MCF 10A (cell line): ENCODE data around the gene DBF4B. TPM values are rescaled to one million over a fixed set of nuclear protein-coding genes. Genes with fewer than 3 reads are reported as not detected.
"Not testable (repeated sequence)": the region's sequence is repeated elsewhere in the genome, so short reads cannot be mapped to it uniquely, and the experiment has no call there.

Experiments used
- BruUV-seq: library from RNA; stranded (reverse); fragments of 400-500 nt; replicated peaks from 2 replicates; lab custom pipeline; 2021; lab: Mats Ljungman, UMichigan
- CTCF ChIA-PET: fragments of 300-600 bp; sonication (Branson Sonifier 250); formaldehyde crosslinking; extraction: SDS; loops from one replicate; lab custom pipeline; 2021; ENCODE audit warnings: antibody characterized with exemption, inconsistent platforms; lab: Yijun Ruan, JAX
- POLR2A ChIA-PET: fragments of 300-600, 350-650 bp; sonication (Branson Sonifier 250); formaldehyde crosslinking; extraction: SDS; loops from one replicate; lab custom pipeline; 2020; ENCODE audit warnings: antibody characterized with exemption, inconsistent platforms; lab: Yijun Ruan, JAX
- DNase-seq: peaks from one replicate; pipeline ENCODE4 v3.0.0-alpha.2; 2018; ENCODE audit not compliant: unreplicated experiment
- H3K27ac Mint-ChIP-seq: one replicate; pipeline ENCODE4 v1.8.0; 2022; ENCODE audit warnings: mild to moderate bottlenecking, low read depth, mixed read lengths; ENCODE audit not compliant: unreplicated experiment
- H3K27me3 Mint-ChIP-seq: one replicate; pipeline ENCODE4 v1.8.0; 2022; ENCODE audit warnings: mixed read lengths; ENCODE audit not compliant: insufficient read depth, unreplicated experiment
- H3K36me3 Mint-ChIP-seq: one replicate; pipeline ENCODE4 v1.8.0; 2022; ENCODE audit warnings: mild to moderate bottlenecking, moderate library complexity, mixed read lengths; ENCODE audit not compliant: insufficient read depth, unreplicated experiment
- H3K4me1 Mint-ChIP-seq: one replicate; pipeline ENCODE4 v1.8.0; 2022; ENCODE audit warnings: mixed read lengths; ENCODE audit not compliant: insufficient read depth, unreplicated experiment
- H3K4me3 Mint-ChIP-seq: one replicate; pipeline ENCODE4 v1.8.0; 2022; ENCODE audit warnings: mild to moderate bottlenecking, moderate library complexity, mixed read lengths; ENCODE audit not compliant: unreplicated experiment
- H3K9me3 Mint-ChIP-seq: one replicate; pipeline ENCODE4 v1.8.0; 2022; ENCODE audit warnings: mixed read lengths; ENCODE audit not compliant: unreplicated experiment
- CTCF ChIP-seq: fragments of 200-600 bp; IDR thresholded peaks from one replicate; pipeline ENCODE4 v1.8.0; 2022; ENCODE audit warnings: antibody characterized with exemption, mild to moderate bottlenecking; ENCODE audit not compliant: unreplicated experiment
- intact Hi-C: fragments of 100-400 bp; cut with micrococcal nuclease; formaldehyde crosslinking; loops from 2 replicates; pipeline ENCODE4 v1.14.1; 2022
- total RNA-seq: library from RNA; stranded (reverse); gene quantifications from 2 replicates; pipeline ENCODE4 v1.2.3, GENCODE V29; 2022

Gene DBF4B
- total RNA-seq, 1 experiment from 2014 or later, result 13.9 TPM

GRCh38 chr17:44741316-44741715 is 32.9 kb downstream of the DBF4B start:
- H3K4me1 Mint-ChIP-seq, result no peaks in the 10 kb centered on the region
- DNase-seq, result no peak
- H3K27ac Mint-ChIP-seq, result no peak overlapping the region
- intact Hi-C loops, result no loop called here
- no peaks in the 10 kb centered on the region for H3K36me3 Mint-ChIP-seq
- no peaks in the 10 kb centered on the region for H3K27me3 Mint-ChIP-seq
- CTCF ChIA-PET, result no interaction called here
- no TSS peak for BruUV-seq
- POLR2A ChIA-PET, result no interaction called here
- no peak overlapping the region for H3K4me3 Mint-ChIP-seq
- no peaks in the 10 kb centered on the region for H3K9me3 Mint-ChIP-seq
- no peak for TF ChIP-seq CTCF

GRCh38 chr17:44745301-44745700 is 36.8 kb downstream of the DBF4B start:
- POLR2A ChIA-PET, result no interaction called here
- no peaks in the 10 kb centered on the region for H3K9me3 Mint-ChIP-seq
- DNase-seq, result no peak
- H3K27ac Mint-ChIP-seq, result no peak overlapping the region
- CTCF ChIA-PET, result no interaction called here
- H3K27me3 Mint-ChIP-seq, result no peaks in the 10 kb centered on the region
- H3K4me1 Mint-ChIP-seq, result no peaks in the 10 kb centered on the region
- no TSS peak for BruUV-seq
- H3K36me3 Mint-ChIP-seq, result no peaks in the 10 kb centered on the region
- no peak overlapping the region for H3K4me3 Mint-ChIP-seq
- TF ChIP-seq CTCF, result no peak
- intact Hi-C loops, result no loop called here

- POLR2A ChIA-PET, CTCF ChIA-PET, H3K27me3 Mint-ChIP-seq, intact Hi-C loops, H3K9me3 Mint-ChIP-seq, H3K27ac Mint-ChIP-seq, H3K4me3 Mint-ChIP-seq, DNase-seq, H3K36me3 Mint-ChIP-seq, H3K4me1 Mint-ChIP-seq, BruUV-seq: not testable (repeated sequence)
Measured at GRCh38 chr17:44745738-44746137, 37.3 kb downstream of the DBF4B start.

- Mint-ChIP-seq H3K9me3 (no peaks in the 10 kb centered on the region), H3K4me1 (no peaks in the 10 kb centered on the region), H3K27me3 (no peaks in the 10 kb centered on the region), H3K4me3 (no peak overlapping the region), H3K36me3 (peaks cover 7% of the 10 kb centered on the region), H3K27ac (no peak overlapping the region)
- intact Hi-C loops, result no loop called here
- DNase-seq, result no peak
- CTCF ChIA-PET, result interaction anchor here (0.9 kb wide), 1 partner anchor 11 kb away, joined by 3 read pairs; no protein-coding TSS in a partner anchor
- POLR2A ChIA-PET, result interaction anchor here (0.6 kb wide), 1 partner anchor 136 kb away, joined by 3 read pairs; no protein-coding TSS in a partner anchor
- TF ChIP-seq CTCF, result no peak
- no TSS peak for BruUV-seq
Measured at GRCh38 chr17:44747566-44747965, 39.1 kb downstream of the DBF4B start.
